ENCODE data around the gene HAUS3.
"Not testable (repeated sequence)": the region's sequence is repeated elsewhere in the genome, so short reads cannot be mapped to it uniquely, and the experiment has no call there.

Gene HAUS3

GRCh38 chr4:2231082-2231481 is 10.8 kb downstream of the HAUS3 start:
- no peak overlapping the region for H3K9ac ChIP-seq (ENCODE audit: low read length)
- H4K20me1 ChIP-seq (ENCODE audit: insufficient read depth, low read length): no peaks in the 10 kb centered on the region; the same call in 1 of the 2 replicates
- H3K4me2 ChIP-seq (ENCODE audit: low read depth, low read length): no peak overlapping the region
- H3K9me2 ChIP-seq (replicated peaks; ENCODE audit: insufficient read depth, low read length): no peaks in the 10 kb centered on the region
- no peaks in the 10 kb centered on the region for H3K27me3 ChIP-seq (replicated peaks; ENCODE audit: insufficient read depth, low read length)
- no peaks in the 10 kb centered on the region for H3K4me1 ChIP-seq (ENCODE audit: low read length)
- H3K27ac ChIP-seq (ENCODE audit: low read length): no peak overlapping the region
- DNase-seq: no peak
- no peaks in the 10 kb centered on the region for H3K9me3 ChIP-seq (replicated peaks; ENCODE audit: insufficient read depth, low read length)
- H3K36me3 ChIP-seq (replicated peaks; ENCODE audit: insufficient read depth, low read length): peaks cover 5% of the 10 kb centered on the region; the same call in 1 of the 2 replicates
- TF ChIP-seq EZH2phosphoT487 (IDR thresholded peaks at IDR 0.05; ENCODE audit: low read length) (no peak), EZH2 (optimal IDR thresholded peaks at IDR 0.05; ENCODE audit: low read depth, low read length) (no peak), CTCF (IDR thresholded peaks at IDR 0.05; ENCODE audit: low read length) (no peak)
- peaks cover 2% of the 10 kb centered on the region; the same call in 1 of the 2 replicates for H3F3A ChIP-seq (ENCODE audit: insufficient read depth, low read length)
- no peak overlapping the region for H2AFZ ChIP-seq (ENCODE audit: low read length)
- H3K4me3 ChIP-seq (ENCODE audit: low read length): no peak overlapping the region
- peaks cover 36% of the 10 kb centered on the region for H3K79me2 ChIP-seq (ENCODE audit: low read length)

- Histone ChIP-seq H3K9me3 (replicated peaks; ENCODE audit: insufficient read depth, low read length) (no peaks in the 10 kb centered on the region), H3K4me2 (ENCODE audit: low read depth, low read length) (no peak overlapping the region), H3F3A (ENCODE audit: insufficient read depth, low read length) (peaks cover 2% of the 10 kb centered on the region; the same call in 1 of the 2 replicates), H3K4me1 (ENCODE audit: low read length) (no peaks in the 10 kb centered on the region), H3K79me2 (ENCODE audit: low read length) (no peaks in the 10 kb centered on the region; the same call in 1 of the 2 replicates), H3K27me3 (replicated peaks; ENCODE audit: insufficient read depth, low read length) (no peaks in the 10 kb centered on the region), H3K27ac (ENCODE audit: low read length) (no peak overlapping the region), H3K9ac (ENCODE audit: low read length) (no peak overlapping the region), H3K9me2 (replicated peaks; ENCODE audit: insufficient read depth, low read length) (no peaks in the 10 kb centered on the region), H3K36me3 (replicated peaks; ENCODE audit: insufficient read depth, low read length) (peaks cover 4% of the 10 kb centered on the region; the same call in 1 of the 2 replicates), H3K4me3 (ENCODE audit: low read length) (no peak overlapping the region), H2AFZ (ENCODE audit: low read length) (no peak overlapping the region), H4K20me1 (ENCODE audit: insufficient read depth, low read length) (no peaks in the 10 kb centered on the region; the same call in 1 of the 2 replicates)
- DNase-seq: no peak
- TF ChIP-seq EZH2 (optimal IDR thresholded peaks at IDR 0.05; ENCODE audit: low read depth, low read length) (no peak), EZH2phosphoT487 (IDR thresholded peaks at IDR 0.05; ENCODE audit: low read length) (no peak), CTCF (IDR thresholded peaks at IDR 0.05; ENCODE audit: low read length) (no peak)
Measured at GRCh38 chr4:2226261-2226660, 15.7 kb downstream of the HAUS3 start.

GRCh38 chr4:2222838-2223237 is 19.1 kb downstream of the HAUS3 start:
- no peak for DNase-seq
- H2AFZ ChIP-seq (ENCODE audit: low read length): no peak overlapping the region
- H3K27me3 ChIP-seq (replicated peaks; ENCODE audit: insufficient read depth, low read length): no peaks in the 10 kb centered on the region
- H3K9ac ChIP-seq (ENCODE audit: low read length): no peak overlapping the region
- no peak overlapping the region for H3K4me2 ChIP-seq (ENCODE audit: low read depth, low read length)
- H3K9me3 ChIP-seq (replicated peaks; ENCODE audit: insufficient read depth, low read length): no peaks in the 10 kb centered on the region
- no peak overlapping the region for H3K4me3 ChIP-seq (ENCODE audit: low read length)
- no peaks in the 10 kb centered on the region; the same call in 1 of the 2 replicates for H4K20me1 ChIP-seq (ENCODE audit: insufficient read depth, low read length)
- peaks cover 2% of the 10 kb centered on the region; the same call in 1 of the 2 replicates for H3F3A ChIP-seq (ENCODE audit: insufficient read depth, low read length)
- H3K79me2 ChIP-seq (ENCODE audit: low read length): no peaks in the 10 kb centered on the region
- no peak for TF ChIP-seq CTCF (IDR thresholded peaks at IDR 0.05; ENCODE audit: low read length)
- no peak for TF ChIP-seq EZH2 (optimal IDR thresholded peaks at IDR 0.05; ENCODE audit: low read depth, low read length)
- no peak for TF ChIP-seq EZH2phosphoT487 (IDR thresholded peaks at IDR 0.05; ENCODE audit: low read length)
- no peak overlapping the region for H3K27ac ChIP-seq (ENCODE audit: low read length)
- H3K4me1 ChIP-seq (ENCODE audit: low read length): no peaks in the 10 kb centered on the region
- no peaks in the 10 kb centered on the region for H3K9me2 ChIP-seq (replicated peaks; ENCODE audit: insufficient read depth, low read length)
- H3K36me3 ChIP-seq (replicated peaks; ENCODE audit: insufficient read depth, low read length): no peaks in the 10 kb centered on the region

GRCh38 chr4:2221378-2221777 is 20.5 kb downstream of the HAUS3 start:
- H3K27me3 ChIP-seq (replicated peaks; ENCODE audit: insufficient read depth, low read length); H3F3A ChIP-seq (ENCODE audit: insufficient read depth, low read length); H3K9ac ChIP-seq (ENCODE audit: low read length); H3K27ac ChIP-seq (ENCODE audit: low read length); DNase-seq; H2AFZ ChIP-seq (ENCODE audit: low read length); H3K4me3 ChIP-seq (ENCODE audit: low read length); H3K4me2 ChIP-seq (ENCODE audit: low read depth, low read length); H3K36me3 ChIP-seq (replicated peaks; ENCODE audit: insufficient read depth, low read length); H3K9me2 ChIP-seq (replicated peaks; ENCODE audit: insufficient read depth, low read length); H3K79me2 ChIP-seq (ENCODE audit: low read length); H4K20me1 ChIP-seq (ENCODE audit: insufficient read depth, low read length); H3K9me3 ChIP-seq (replicated peaks; ENCODE audit: insufficient read depth, low read length); H3K4me1 ChIP-seq (ENCODE audit: low read length): not testable (repeated sequence)
